Stomach smooth muscle (tissue), 2 donors: Measurements from ENCODE around the gene DCHS2.

ENCODE experiments used
- H3K27ac ChIP-seq: one replicate; pipeline ENCODE4 v1.7.0; 2013; ENCODE audit warnings: mild to moderate bottlenecking, low read length, inconsistent platforms
- H3K27me3 ChIP-seq, 2 donors: one replicate each; pipeline ENCODE4 v1.7.0; 2013; ENCODE audit warnings: low read length in 2 of 2; ENCODE audit not compliant: insufficient read depth in 2 of 2, control insufficient read depth in 1 of 2
- H3K36me3 ChIP-seq, 2 donors: one replicate each; pipeline ENCODE4 v1.7.0; 2013; ENCODE audit warnings: low read length in 2 of 2; ENCODE audit not compliant: control insufficient read depth in 2 of 2, insufficient read depth in 2 of 2
- H3K4me1 ChIP-seq: one replicate; pipeline ENCODE4 v1.7.0; 2013; ENCODE audit warnings: low read length; ENCODE audit not compliant: control insufficient read depth, insufficient read depth
- H3K4me3 ChIP-seq, 2 donors: one replicate each; pipeline ENCODE4 v1.7.0; 2013; ENCODE audit warnings: low read length in 2 of 2
- H3K9ac ChIP-seq, 2 donors: one replicate each; pipeline ENCODE4 v1.7.0; 2013; ENCODE audit warnings: low read length in 2 of 2, mild to moderate bottlenecking in 1 of 2
- H3K9me3 ChIP-seq, 2 donors: one replicate each; pipeline ENCODE4 v1.7.0; 2013; ENCODE audit warnings: low read length in 2 of 2; ENCODE audit not compliant: control insufficient read depth in 2 of 2
- donor health status: healthy.
- donor health status: Pancreatic carcinoma.

DCHS2 gene

GRCh38 chr4:154328030-154328429 lies 163.6 kb downstream of the DCHS2 start:
- H3K27ac ChIP-seq = no peak overlapping the region
- peaks cover 0 to 9% of the 10 kb centered on the region in 2 donors for H3K27me3 ChIP-seq
- H3K4me1 ChIP-seq = peaks cover 8% of the 10 kb centered on the region
- H3K36me3 ChIP-seq = no peaks in the 10 kb centered on the region
- no peak overlapping the region for H3K9ac ChIP-seq
- no peaks in the 10 kb centered on the region for H3K9me3 ChIP-seq
- no peak overlapping the region for H3K4me3 ChIP-seq

GRCh38 chr4:154320521-154320920 lies 171.1 kb downstream of the DCHS2 start:
- Histone ChIP-seq H3K4me1 (no peaks in the 10 kb centered on the region), H3K9me3 (no peaks in the 10 kb centered on the region), H3K36me3 (no peaks in the 10 kb centered on the region), H3K27ac (no peak overlapping the region), H3K4me3 (no peak overlapping the region), H3K9ac (no peak overlapping the region), H3K27me3 (no peaks in the 10 kb centered on the region)

DNA sequence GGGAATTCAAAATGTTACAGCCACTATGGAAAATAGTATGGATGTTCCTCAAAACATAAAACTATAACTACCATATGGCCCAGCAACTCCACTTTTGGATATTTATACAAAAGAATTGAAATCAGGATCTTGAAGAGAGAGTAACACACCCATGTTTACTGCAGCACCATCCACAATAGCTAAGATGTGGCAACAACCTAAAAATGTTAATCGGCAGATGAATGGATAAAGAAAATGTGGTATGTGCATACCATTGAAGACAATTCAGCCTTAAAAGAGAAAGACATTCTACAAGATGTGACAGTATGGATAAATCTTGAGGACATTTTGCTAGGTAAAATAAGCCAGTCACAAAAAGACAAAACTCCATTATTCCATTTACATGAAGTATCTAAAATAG lies 171.9 kb downstream of the DCHS2 start:
- Histone ChIP-seq H3K27me3 (no peaks in the 10 kb centered on the region), H3K4me1 (no peaks in the 10 kb centered on the region), H3K36me3 (no peaks in the 10 kb centered on the region), H3K27ac (no peak overlapping the region), H3K9me3 (no peaks in the 10 kb centered on the region), H3K4me3 (no peak overlapping the region), H3K9ac (no peak overlapping the region)

GRCh38 chr4:154317201-154317999 lies 174.2 kb downstream of the DCHS2 start:
- Histone ChIP-seq H3K9ac (no peak overlapping the region), H3K9me3 (no peaks in the 10 kb centered on the region), H3K4me3 (no peak overlapping the region), H3K4me1 (no peaks in the 10 kb centered on the region), H3K27ac (no peak overlapping the region), H3K27me3 (no peaks in the 10 kb centered on the region), H3K36me3 (no peaks in the 10 kb centered on the region)

- H3K27ac ChIP-seq = no peak overlapping the region
- H3K4me3 ChIP-seq = no peak overlapping the region
- H3K27me3 ChIP-seq = no peaks in the 10 kb centered on the region
- no peak overlapping the region for H3K9ac ChIP-seq
- no peaks in the 10 kb centered on the region for H3K9me3 ChIP-seq
- no peaks in the 10 kb centered on the region for H3K36me3 ChIP-seq
- H3K4me1 ChIP-seq = no peaks in the 10 kb centered on the region
These were observed 175.9 kb downstream of the DCHS2 start for GRCh38 chr4:154315741-154316140.

- H3K9me3 ChIP-seq = no peaks in the 10 kb centered on the region
- H3K4me1 ChIP-seq = no peaks in the 10 kb centered on the region
- H3K9ac ChIP-seq = no peak overlapping the region
- no peak overlapping the region for H3K4me3 ChIP-seq
- H3K27me3 ChIP-seq = no peaks in the 10 kb centered on the region
- H3K27ac ChIP-seq = no peak overlapping the region
- H3K36me3 ChIP-seq = no peaks in the 10 kb centered on the region
These were observed 177.4 kb downstream of the DCHS2 start for GRCh38 chr4:154314248-154314647.

- H3K27me3 ChIP-seq = no peaks in the 10 kb centered on the region
- no peak overlapping the region for H3K9ac ChIP-seq
- H3K9me3 ChIP-seq = no peaks in the 10 kb centered on the region
- H3K36me3 ChIP-seq = no peaks in the 10 kb centered on the region
- no peak overlapping the region for H3K4me3 ChIP-seq
- no peak overlapping the region for H3K27ac ChIP-seq
- no peaks in the 10 kb centered on the region for H3K4me1 ChIP-seq
These were observed 178.5 kb downstream of the DCHS2 start for GRCh38 chr4:154313004-154313585.

- Histone ChIP-seq H3K9ac (no peak overlapping the region), H3K9me3 (no peaks in the 10 kb centered on the region), H3K4me1 (no peaks in the 10 kb centered on the region), H3K36me3 (no peaks in the 10 kb centered on the region), H3K4me3 (no peak overlapping the region), H3K27ac (no peak overlapping the region), H3K27me3 (no peaks in the 10 kb centered on the region)
These were observed 179.4 kb downstream of the DCHS2 start for GRCh38 chr4:154312246-154312645.

- Histone ChIP-seq H3K4me1 (no peaks in the 10 kb centered on the region), H3K27ac (no peak overlapping the region), H3K27me3 (no peaks in the 10 kb centered on the region), H3K9me3 (no peaks in the 10 kb centered on the region), H3K9ac (no peak overlapping the region), H3K36me3 (no peaks in the 10 kb centered on the region), H3K4me3 (no peak overlapping the region)
These were observed 181.0 kb downstream of the DCHS2 start for GRCh38 chr4:154310578-154310977.

- Histone ChIP-seq H3K4me1 (no peaks in the 10 kb centered on the region), H3K9me3 (no peaks in the 10 kb centered on the region), H3K9ac (no peak overlapping the region), H3K27me3 (no peaks in the 10 kb centered on the region), H3K4me3 (no peak overlapping the region), H3K27ac (no peak overlapping the region), H3K36me3 (no peaks in the 10 kb centered on the region)
These were observed 183.4 kb downstream of the DCHS2 start for GRCh38 chr4:154308207-154308606.

DNA sequence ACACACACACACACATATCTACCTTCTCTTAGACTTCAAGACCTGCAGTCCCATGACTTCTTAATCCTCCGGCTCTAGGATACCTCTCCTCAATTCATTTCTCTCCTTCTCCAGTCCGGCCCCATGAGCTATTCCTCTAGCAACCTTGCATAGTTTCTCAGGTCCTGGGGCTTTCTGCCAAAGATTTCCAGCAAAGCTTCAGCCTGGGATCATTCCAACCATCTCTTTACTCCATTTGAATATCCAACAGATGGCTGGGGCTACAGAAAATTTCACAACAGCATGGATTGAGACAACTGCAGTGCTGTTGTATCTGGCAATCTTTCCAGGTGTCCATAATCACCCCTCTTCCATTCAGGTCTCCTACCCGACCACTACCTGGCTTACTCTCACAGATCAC lies 184.1 kb downstream of the DCHS2 start:
- Histone ChIP-seq H3K36me3 (no peaks in the 10 kb centered on the region), H3K4me3 (no peak overlapping the region)

More for the DNA sequence above, 184.1 kb downstream of the DCHS2 start:
- Histone ChIP-seq H3K9ac (no peak overlapping the region), H3K9me3 (no peaks in the 10 kb centered on the region), H3K4me1 (no peaks in the 10 kb centered on the region), H3K27ac (no peak overlapping the region), H3K27me3 (no peaks in the 10 kb centered on the region)
